Activated naive CD4-positive, alpha-beta T cell treated with anti-CD3 and anti-CD28 coated beads for 36 hours (primary cell): ENCODE results near the gene ANKFN1. TPM values are rescaled to one million over a fixed set of nuclear protein-coding genes. Genes with fewer than 3 reads are reported as not detected.
"Not testable (repeated sequence)": the region's sequence is repeated elsewhere in the genome, so short reads cannot be mapped to it uniquely, and the experiment has no call there.

ENCODE experiments used
- CTCF ChIA-PET: fragments of 350-600 bp; sonication (Branson Sonifier 250); formaldehyde crosslinking; loops from one replicate; lab custom pipeline; 2021; ENCODE audit warnings: antibody characterized with exemption; lab: Charles Lee
- DNase-seq: peaks from one replicate; pipeline ENCODE4 v3.0.0-alpha.2; 2020
- H3K27ac Mint-ChIP-seq: one replicate; pipeline ENCODE4 v1.8.0; 2021; ENCODE audit warnings: mild to moderate bottlenecking, mixed read lengths
- H3K27me3 Mint-ChIP-seq: one replicate; pipeline ENCODE4 v1.8.0; 2021; ENCODE audit warnings: low read depth, mixed read lengths
- H3K36me3 Mint-ChIP-seq: one replicate; pipeline ENCODE4 v1.8.0; 2021; ENCODE audit warnings: low read depth, mixed read lengths
- H3K4me1 Mint-ChIP-seq: one replicate; pipeline ENCODE4 v1.8.0; 2021; ENCODE audit warnings: low read depth, mixed read lengths
- H3K4me3 Mint-ChIP-seq: one replicate; pipeline ENCODE4 v1.8.0; 2021; ENCODE audit warnings: mild to moderate bottlenecking, moderate library complexity, mixed read lengths
- H3K9me3 Mint-ChIP-seq: one replicate; pipeline ENCODE4 v1.8.0; 2021; ENCODE audit warnings: mixed read lengths
- intact Hi-C: fragments of 100-400 bp; cut with micrococcal nuclease; formaldehyde crosslinking; loops from one replicate; pipeline ENCODE4 v1.15.1; 2023
- total RNA-seq, 2 experiments: library from RNA; stranded (reverse); gene quantifications; one replicate each; pipeline ENCODE4 v1.2.3, GENCODE V29; 2021

Gene ANKFN1
- total RNA-seq, 2 experiments from 2014 or later: not detected

GRCh38 chr17:56284482-56284881, 131.2 kb downstream of the ANKFN1 start:
- no peak for DNase-seq
- H3K9me3 Mint-ChIP-seq: no peaks in the 10 kb centered on the region
- H3K27ac Mint-ChIP-seq: no peak overlapping the region
- no peaks in the 10 kb centered on the region for H3K27me3 Mint-ChIP-seq
- intact Hi-C loops: no loop called here
- CTCF ChIA-PET: no interaction called here
- H3K4me1 Mint-ChIP-seq: no peaks in the 10 kb centered on the region
- H3K36me3 Mint-ChIP-seq: no peaks in the 10 kb centered on the region
- H3K4me3 Mint-ChIP-seq: no peak overlapping the region

GRCh38 chr17:56288786-56289185, 135.5 kb downstream of the ANKFN1 start:
- H3K9me3 Mint-ChIP-seq, H3K4me3 Mint-ChIP-seq, H3K27ac Mint-ChIP-seq, H3K36me3 Mint-ChIP-seq, intact Hi-C loops, CTCF ChIA-PET, DNase-seq, H3K27me3 Mint-ChIP-seq: not testable (repeated sequence)
- H3K4me1 Mint-ChIP-seq: peaks cover 23% of the 10 kb centered on the region

GRCh38 chr17:56289321-56289720, 136.0 kb downstream of the ANKFN1 start:
- H3K27ac Mint-ChIP-seq: no peak overlapping the region
- no peaks in the 10 kb centered on the region for H3K9me3 Mint-ChIP-seq
- H3K4me3 Mint-ChIP-seq: no peak overlapping the region
- no peaks in the 10 kb centered on the region for H3K36me3 Mint-ChIP-seq
- H3K4me1 Mint-ChIP-seq: peaks cover 23% of the 10 kb centered on the region
- DNase-seq: no peak
- H3K27me3 Mint-ChIP-seq: no peaks in the 10 kb centered on the region
- intact Hi-C loops: no loop called here
- CTCF ChIA-PET: no interaction called here

- intact Hi-C loops: loop anchor here (5.0 kb wide), 1 partner anchor 268 kb away; no protein-coding TSS in a partner anchor
- Mint-ChIP-seq H3K27me3 (no peaks in the 10 kb centered on the region), H3K4me3 (peak overlapping the region; percentile 20), H3K9me3 (no peaks in the 10 kb centered on the region), H3K4me1 (peaks cover 23% of the 10 kb centered on the region), H3K36me3 (no peaks in the 10 kb centered on the region), H3K27ac (no peak overlapping the region)
- DNase-seq: no peak
- CTCF ChIA-PET: no interaction called here
Measured at GRCh38 chr17:56290101-56290801, 137.0 kb downstream of the ANKFN1 start.

GRCh38 chr17:56290802-56291118, 137.5 kb downstream of the ANKFN1 start:
- Mint-ChIP-seq H3K9me3 (no peaks in the 10 kb centered on the region), H3K36me3 (no peaks in the 10 kb centered on the region), H3K27me3 (no peaks in the 10 kb centered on the region), H3K4me3 (peak overlapping the region; percentile 20), H3K27ac (no peak overlapping the region), H3K4me1 (peaks cover 23% of the 10 kb centered on the region)
- CTCF ChIA-PET: no interaction called here
- intact Hi-C loops: loop anchor here (5.0 kb wide), 1 partner anchor 268 kb away; no protein-coding TSS in a partner anchor
- DNase-seq: no peak

GRCh38 chr17:56291226-56291805, 138.0 kb downstream of the ANKFN1 start:
- Mint-ChIP-seq H3K36me3 (no peaks in the 10 kb centered on the region), H3K9me3 (no peaks in the 10 kb centered on the region), H3K4me1 (peaks cover 23% of the 10 kb centered on the region), H3K27ac (no peak overlapping the region), H3K27me3 (no peaks in the 10 kb centered on the region), H3K4me3 (no peak overlapping the region)
- CTCF ChIA-PET: interaction anchor here (0.6 kb wide), 1 partner anchor 362 kb away, joined by 3 read pairs; no protein-coding TSS in a partner anchor
- DNase-seq: no peak
- intact Hi-C loops: loop anchor here (5.0 kb wide), 1 partner anchor 269 kb away; no protein-coding TSS in a partner anchor

- H3K4me3 Mint-ChIP-seq: no peak overlapping the region
Measured at GRCh38 chr17:56292010-56292409, 138.7 kb downstream of the ANKFN1 start.

GRCh38 chr17:56292578-56292977, 139.3 kb downstream of the ANKFN1 start:
- DNase-seq: peak; percentile 43
- CTCF ChIA-PET: no interaction called here
- intact Hi-C loops: loop anchor here (5.0 kb wide), 1 partner anchor 270 kb away; no protein-coding TSS in a partner anchor
- Mint-ChIP-seq H3K36me3 (no peaks in the 10 kb centered on the region), H3K4me1 (peaks cover 31% of the 10 kb centered on the region), H3K27ac (no peak overlapping the region), H3K27me3 (no peaks in the 10 kb centered on the region), H3K4me3 (no peak overlapping the region), H3K9me3 (no peaks in the 10 kb centered on the region)

More at GRCh38 chr17:56292010-56292409, 138.7 kb downstream of the ANKFN1 start:
- CTCF ChIA-PET: no interaction called here
- Mint-ChIP-seq H3K36me3 (no peaks in the 10 kb centered on the region), H3K27ac (no peak overlapping the region), H3K9me3 (no peaks in the 10 kb centered on the region), H3K27me3 (no peaks in the 10 kb centered on the region), H3K4me1 (peaks cover 26% of the 10 kb centered on the region)
- intact Hi-C loops: loop anchor here (5.0 kb wide), 1 partner anchor 270 kb away; no protein-coding TSS in a partner anchor
- DNase-seq: no peak

- Mint-ChIP-seq H3K27ac (no peak overlapping the region), H3K4me1 (peaks cover 18% of the 10 kb centered on the region), H3K4me3 (peak overlapping the region; percentile 1), H3K36me3 (no peaks in the 10 kb centered on the region), H3K27me3 (no peaks in the 10 kb centered on the region), H3K9me3 (no peaks in the 10 kb centered on the region)
- peak; percentile 66 for DNase-seq
- CTCF ChIA-PET: interaction anchor here (0.8 kb wide), 1 partner anchor 34 kb away, joined by 3 read pairs; no protein-coding TSS in a partner anchor
- intact Hi-C loops: no loop called here
Measured at GRCh38 chr17:56297184-56297583, 143.9 kb downstream of the ANKFN1 start.

GRCh38 chr17:56298846-56299245, 145.6 kb downstream of the ANKFN1 start:
- CTCF ChIA-PET: interaction anchor here (0.6 to 1.7 kb wide), 3 partner anchors 19 to 228 kb away, joined by 3 to 4 read pairs (median 3); no protein-coding TSS in a partner anchor
- H3K36me3 Mint-ChIP-seq: no peaks in the 10 kb centered on the region
- no peak overlapping the region for H3K27ac Mint-ChIP-seq
- peaks cover 10% of the 10 kb centered on the region for H3K4me1 Mint-ChIP-seq
- no peaks in the 10 kb centered on the region for H3K27me3 Mint-ChIP-seq
- H3K9me3 Mint-ChIP-seq: no peaks in the 10 kb centered on the region
- intact Hi-C loops: no loop called here
- DNase-seq: no peak
- H3K4me3 Mint-ChIP-seq: no peak overlapping the region

GRCh38 chr17:56300144-56300543, 146.9 kb downstream of the ANKFN1 start:
- no peaks in the 10 kb centered on the region for H3K36me3 Mint-ChIP-seq
- H3K27me3 Mint-ChIP-seq: no peaks in the 10 kb centered on the region
- CTCF ChIA-PET: interaction anchor here (1.7 kb wide), 1 partner anchor 20 kb away, joined by 4 read pairs; no protein-coding TSS in a partner anchor

GRCh38 chr17:56305007-56305406, 151.7 kb downstream of the ANKFN1 start:
- Mint-ChIP-seq H3K36me3 (no peaks in the 10 kb centered on the region), H3K4me3 (no peak overlapping the region), H3K27ac (no peak overlapping the region), H3K9me3 (peaks cover 1% of the 10 kb centered on the region), H3K4me1 (no peaks in the 10 kb centered on the region), H3K27me3 (peaks cover 9% of the 10 kb centered on the region)
- CTCF ChIA-PET: no interaction called here
- no peak for DNase-seq
- intact Hi-C loops: no loop called here

More at GRCh38 chr17:56300144-56300543, 146.9 kb downstream of the ANKFN1 start:
- H3K27ac Mint-ChIP-seq: no peak overlapping the region
- H3K9me3 Mint-ChIP-seq: no peaks in the 10 kb centered on the region
- no peak overlapping the region for H3K4me3 Mint-ChIP-seq
- intact Hi-C loops: no loop called here
- no peak for DNase-seq
- H3K4me1 Mint-ChIP-seq: peaks cover 10% of the 10 kb centered on the region
